H1 (cell line): ENCODE data around the gene IER5. TPM values are rescaled to one million over a fixed set of nuclear protein-coding genes. Genes with fewer than 3 reads are reported as not detected.

Experiments
- CTCF ChIA-PET: fragments of 300-600 bp; sonication (Branson Sonifier 250); formaldehyde crosslinking; loops from one replicate; lab custom pipeline; 2021; ENCODE audit not compliant: partially characterized antibody; lab: Charles Lee
- POLR2A ChIA-PET: fragments of 300-600 bp; sonication (Branson Sonifier 250); formaldehyde crosslinking; loops from one replicate; lab custom pipeline; 2021; ENCODE audit warnings: inconsistent platforms; ENCODE audit not compliant: partially characterized antibody; lab: Charles Lee
- DNase-seq, 2 experiments: peaks; one replicate each; pipeline versions ENCODE4 v3.0.0 to v3.0.0-alpha.2; 2010 to 2022; ENCODE audit warnings: low spot score in 2 of 2, low read depth in 1 of 2, mixed read lengths in 1 of 2
- FAIRE-seq: peaks from 2 replicates; lab custom pipeline; 2011; peaks lifted over from hg19 to GRCh38; lab: Jason Lieb, UNC
- H2AFZ ChIP-seq: 2 replicates; pipeline ENCODE4 v1.8.1; 2012; ENCODE audit warnings: low read length, inconsistent platforms
- H2AK5ac ChIP-seq: 2 replicates; pipeline ENCODE4 v1.6.1; 2013; ENCODE audit warnings: low read depth, low read length
- H2BK120ac ChIP-seq: replicated peaks from 2 replicates; pipeline ENCODE3; 2013; ENCODE audit warnings: low read depth, low read length, inconsistent platforms
- H2BK12ac ChIP-seq: 2 replicates; pipeline ENCODE4 v1.6.1; 2013; ENCODE audit warnings: low read depth, low read length
- H2BK15ac ChIP-seq: 2 replicates; pipeline ENCODE4 v1.6.1; 2013; ENCODE audit warnings: low read length
- H2BK20ac ChIP-seq: 2 replicates; pipeline ENCODE4 v1.6.1; 2013; ENCODE audit warnings: low read length
- H2BK5ac ChIP-seq: 2 replicates; pipeline ENCODE4 v1.6.1; 2013; ENCODE audit warnings: low read depth, low read length
- H3K14ac ChIP-seq: 2 replicates; pipeline ENCODE4 v1.6.1; 2013; ENCODE audit warnings: inconsistent platforms; ENCODE audit not compliant: insufficient read length
- H3K18ac ChIP-seq: 2 replicates; pipeline ENCODE4 v1.6.1; 2013; ENCODE audit warnings: low read length; ENCODE audit errors: extremely low read depth
- H3K23ac ChIP-seq: 2 replicates; pipeline ENCODE4 v1.6.1; 2013; ENCODE audit warnings: inconsistent platforms; ENCODE audit not compliant: insufficient read length
- H3K23me2 ChIP-seq: 2 replicates; pipeline ENCODE4 v1.6.1; 2013; ENCODE audit warnings: low read depth, low read length
- H3K27ac ChIP-seq: 2 replicates; pipeline ENCODE4 v1.6.1; 2011; ENCODE audit warnings: low read depth, low read length, inconsistent platforms
- H3K27me3 ChIP-seq, 4 experiments: replicated peaks in 1 of 4; 1 replicate in 1 of 4; 2 replicates in 3 of 4; pipeline versions ENCODE4 v1.6.1 to v1.8.1; 2011 to 2013; ENCODE audit warnings: low read length in 3 of 4, mild to moderate bottlenecking in 3 of 4, inconsistent platforms in 2 of 4, mixed read lengths in 2 of 4, moderate library complexity in 1 of 4; ENCODE audit not compliant: control insufficient read depth in 3 of 4, insufficient read depth in 3 of 4; ENCODE audit errors: extremely low read depth in 1 of 4
- H3K36me3 ChIP-seq, 4 experiments: 2 replicates each; pipeline versions ENCODE4 v1.6.1 to v1.8.1; 2011 to 2013; ENCODE audit warnings: mild to moderate bottlenecking in 4 of 4, low read length in 3 of 4, moderate library complexity in 2 of 4, control low read depth in 1 of 4, inconsistent platforms in 1 of 4; ENCODE audit not compliant: insufficient read depth in 4 of 4, control insufficient read depth in 2 of 4
- H3K4ac ChIP-seq: replicated peaks from 2 replicates; pipeline ENCODE3; 2013; ENCODE audit warnings: low read length, low read depth, mixed read lengths, inconsistent platforms; ENCODE audit not compliant: insufficient read length
- H3K4me1 ChIP-seq, 4 experiments: replicated peaks in 1 of 4; 1 replicate in 1 of 4; 2 replicates in 3 of 4; pipeline versions ENCODE4 v1.6.1 to v1.8.1; 2011 to 2013; ENCODE audit warnings: low read length in 3 of 4, inconsistent platforms in 2 of 4, mixed read lengths in 1 of 4; ENCODE audit not compliant: insufficient read depth in 4 of 4, control insufficient read depth in 3 of 4
- H3K4me2 ChIP-seq, 2 experiments: 2 replicates each; pipeline versions ENCODE4 v1.6.1 to v1.8.1; 2011 to 2013; ENCODE audit warnings: low read depth in 2 of 2, low read length in 2 of 2, control low read depth in 1 of 2, inconsistent platforms in 1 of 2, mild to moderate bottlenecking in 1 of 2; ENCODE audit not compliant: insufficient read depth in 1 of 2
- H3K4me3 ChIP-seq, 4 experiments: fragments of 200-600, 300-600 bp in 1 of 4; sonication (generic), shearing (Covaris generic), sonication (Bioruptor Twin) in 1 of 4; 2 replicates each; pipeline versions ENCODE4 v1.5.1 to v1.8.1; 2011 to 2016; ENCODE audit warnings: low read length in 4 of 4, low read depth in 3 of 4, control low read depth in 2 of 4, inconsistent platforms in 2 of 4, mild to moderate bottlenecking in 2 of 4, mixed read lengths in 1 of 4, moderate library complexity in 1 of 4; ENCODE audit not compliant: insufficient read depth in 2 of 4; ENCODE audit errors: extremely low read depth in 1 of 4
- H3K56ac ChIP-seq: replicated peaks from 2 replicates; pipeline ENCODE3; 2013; ENCODE audit warnings: low read depth, mild to moderate bottlenecking, mixed read lengths, low read length, inconsistent platforms; ENCODE audit not compliant: insufficient read length
- H3K79me1 ChIP-seq: 2 replicates; pipeline ENCODE4 v1.6.1; 2013; ENCODE audit warnings: low read depth, low read length, control low read depth
- H3K79me2 ChIP-seq, 2 experiments: 2 replicates each; pipeline versions ENCODE4 v1.6.1 to v1.8.1; 2012 to 2013; ENCODE audit warnings: low read length in 2 of 2, mild to moderate bottlenecking in 2 of 2, inconsistent platforms in 1 of 2; ENCODE audit not compliant: insufficient read depth in 2 of 2, control insufficient read depth in 1 of 2
- H3K9ac ChIP-seq, 4 experiments: replicated peaks in 1 of 4; 1 replicate in 1 of 4; 2 replicates in 3 of 4; pipeline versions ENCODE4 v1.6.1 to v1.8.1; 2011 to 2013; ENCODE audit warnings: low read depth in 3 of 4, low read length in 3 of 4, control low read depth in 2 of 4, mild to moderate bottlenecking in 2 of 4, moderate library complexity in 2 of 4, inconsistent platforms in 1 of 4; ENCODE audit errors: extremely low read depth in 1 of 4
- H3K9me3 ChIP-seq, 2 experiments: 2 replicates each; pipeline versions ENCODE4 v1.6.1 to v1.8.1; 2012 to 2013; ENCODE audit warnings: mild to moderate bottlenecking in 2 of 2, moderate library complexity in 2 of 2, control low read depth in 1 of 2, inconsistent platforms in 1 of 2, low read depth in 1 of 2, low read length in 1 of 2, mixed read lengths in 1 of 2; ENCODE audit not compliant: insufficient read depth in 2 of 2
- H4K20me1 ChIP-seq, 2 experiments: replicated peaks in 1 of 2; 2 replicates each; pipeline versions ENCODE3 to v1.8.1; 2011 to 2013; ENCODE audit warnings: inconsistent platforms in 2 of 2, low read length in 2 of 2, mild to moderate bottlenecking in 1 of 2; ENCODE audit not compliant: insufficient read depth in 2 of 2, control insufficient read depth in 1 of 2
- H4K5ac ChIP-seq: 2 replicates; pipeline ENCODE4 v1.6.1; 2013; ENCODE audit warnings: low read length, low read depth, mixed read lengths, inconsistent platforms; ENCODE audit not compliant: insufficient read length
- H4K8ac ChIP-seq: 2 replicates; pipeline ENCODE4 v1.8.0; 2013; ENCODE audit warnings: mild to moderate bottlenecking, moderate library complexity, low read length, inconsistent platforms; ENCODE audit not compliant: insufficient read depth; ENCODE audit errors: extremely low read depth
- H4K91ac ChIP-seq: replicated peaks from 2 replicates; pipeline ENCODE3; 2013; ENCODE audit warnings: low read length, mixed read lengths, inconsistent platforms; ENCODE audit not compliant: insufficient read length
- CEBPB ChIP-seq: IDR thresholded peaks from 2 replicates; pipeline ENCODE4 v1.6.1; 2012; ENCODE audit warnings: low read depth, low read length
- E2F6 ChIP-seq: IDR thresholded peaks from 2 replicates; pipeline ENCODE4 v1.6.1; 2012; ENCODE audit warnings: inconsistent platforms
- SP1 ChIP-seq: IDR thresholded peaks from 2 replicates; pipeline ENCODE4 v1.6.1; 2011; ENCODE audit warnings: low read depth, low read length
- YY1 ChIP-seq: IDR thresholded peaks from 2 replicates; pipeline ENCODE4 v1.6.1; 2011; ENCODE audit warnings: low read depth, mild to moderate bottlenecking, low read length
- ZNF274 ChIP-seq: IDR thresholded peaks from 2 replicates; pipeline ENCODE4 v1.7.0; 2012; ENCODE audit warnings: low read length, borderline replicate concordance; ENCODE audit errors: extremely low read depth
- WGBS, 2 experiments: shearing (Covaris generic) in 1 of 2; methylation state at CpG; one replicate each; pipeline versions ENCODE4 v1.1.6 to v1.1.7; 2013 to 2015; ENCODE audit warnings: low lambda C conversion rate in 2 of 2, mixed read lengths in 2 of 2, inconsistent platforms in 1 of 2, low coverage in 1 of 2, missing lambda C conversion rate in 1 of 2; ENCODE audit not compliant: insufficient replicate concordance in 2 of 2, insufficient coverage in 1 of 2, insufficient read length in 1 of 2; ENCODE audit errors: extremely low coverage in 1 of 2, missing lambda C conversion rate in 1 of 2; 5-methylcytosine and 5-hydroxymethylcytosine counted together
- polyA plus RNA-seq, 7 experiments: library from polyadenylated mRNA; depleted of rRNA in 3 of 7; stranded (reverse) in 5 of 7; unstranded in 2 of 7; fragments of >200 nt in 5 of 7; fragments of 200-250 nt in 2 of 7; gene quantifications; 1 replicate in 5 of 7; 2 replicates in 1 of 7; 4 replicates in 1 of 7; pipeline versions ENCODE4 v1.2.1 to v1.2.3, GENCODE V29; 2011 to 2013; ENCODE audit warnings: missing spikeins in 2 of 7, mixed read lengths in 2 of 7
- total RNA-seq: library from RNA; stranded (reverse); fragmentation: NEBNext Ultra II Directional; extraction: Animal tissue kit (Norgen Biotek cat#: 25700); gene quantifications from 2 replicates; pipeline ENCODE4 v1.2.1, GENCODE V29; 2021
- TF ChIP-seq, protein P1 (sequence below): IDR thresholded peaks from 2 replicates; pipeline ENCODE4 v1.6.1; 2012; ENCODE audit warnings: low read length, inconsistent platforms

Gene IER5
- total and polyA plus RNA-seq, 2 of the 8 experiments (the other 6 are each of a cell fraction or from before 2014, with no cell fraction given), result 3.5 to 7.7 TPM

DNA sequence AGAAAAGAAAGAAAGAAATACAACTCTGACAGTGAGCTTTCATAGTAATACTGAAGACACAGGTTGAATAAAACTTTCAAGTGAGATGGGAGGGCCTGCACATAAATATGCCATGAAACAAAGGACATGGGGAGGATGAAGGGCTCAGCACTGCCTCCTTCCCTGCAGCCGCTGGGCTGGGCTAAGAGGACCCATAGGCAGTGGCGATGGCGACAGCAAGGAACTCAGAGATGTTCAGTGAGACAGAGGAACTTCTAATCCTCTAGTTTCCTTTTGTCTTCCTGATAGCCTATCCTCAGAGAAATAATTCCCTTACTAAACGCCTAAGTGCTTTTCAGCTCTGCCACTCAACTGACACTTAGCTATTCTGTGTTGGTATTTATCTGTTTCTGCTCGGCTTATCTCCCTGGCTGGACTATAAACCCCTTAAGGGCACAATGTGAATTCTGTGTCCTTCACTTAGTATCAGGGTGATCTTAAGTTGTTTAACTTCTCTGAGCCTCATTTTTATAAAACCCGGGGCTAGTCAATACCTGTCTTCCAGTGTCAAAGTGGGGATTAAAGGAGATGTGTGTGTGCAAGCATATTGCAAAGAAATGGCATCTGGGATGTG is 24.4 kb upstream of the IER5 start:
- DNase-seq, result no peak
- Histone ChIP-seq H3K27ac (no peak overlapping the region; the same call in 1 of the 2 replicates), H3K27me3 (no peaks in the 10 kb centered on the region), H3K23ac (no peak overlapping the region), H2BK120ac (no peak overlapping the region), H4K8ac (no peak overlapping the region), H3K56ac (no peak overlapping the region), H4K5ac (no peak overlapping the region), H3K36me3 (no peaks in the 10 kb centered on the region), H3K4me2 (no peak overlapping the region), H3K79me1 (no peaks in the 10 kb centered on the region), H3K14ac (no peak overlapping the region), H2BK15ac (no peak overlapping the region), H2BK5ac (no peak overlapping the region), H4K20me1 (no peaks in the 10 kb centered on the region), H2AK5ac (no peak overlapping the region), H2AFZ (no peak overlapping the region), H2BK20ac (0 out of 2 replicates have a peak overlapping the region, but pooled peaks have one; percentile 36), H3K9ac (no peak overlapping the region), H2BK12ac (no peak overlapping the region), H3K4me3 (no peak overlapping the region), H3K79me2 (no peaks in the 10 kb centered on the region), H3K18ac (no peak overlapping the region), H4K91ac (no peak overlapping the region), H3K4me1 (peaks cover 0 to 7% (median 1%) of the 10 kb centered on the region in 4 experiments; a peak in 5 of 7 replicates), H3K23me2 (no peaks in the 10 kb centered on the region), H3K9me3 (no peaks in the 10 kb centered on the region), H3K4ac (no peak overlapping the region)
- no peak for FAIRE-seq
- 78% methylated on average over 6 of the region's 6 CpGs; no CpG with 5 or more reads in 1 of the 2 experiments for WGBS, 2 experiments
- POLR2A ChIA-PET, result interaction anchor here (0.9 to 3.2 kb wide), 2 partner anchors 14 to 25 kb away, joined by 3 to 10 read pairs; partner anchors contain the start of gene IER5
- TF ChIP-seq YY1 (no peak), SP1 (no peak), ZNF274 (no peak), E2F6 (no peak), CEBPB (no peak)
- TF ChIP-seq, protein P1, sequence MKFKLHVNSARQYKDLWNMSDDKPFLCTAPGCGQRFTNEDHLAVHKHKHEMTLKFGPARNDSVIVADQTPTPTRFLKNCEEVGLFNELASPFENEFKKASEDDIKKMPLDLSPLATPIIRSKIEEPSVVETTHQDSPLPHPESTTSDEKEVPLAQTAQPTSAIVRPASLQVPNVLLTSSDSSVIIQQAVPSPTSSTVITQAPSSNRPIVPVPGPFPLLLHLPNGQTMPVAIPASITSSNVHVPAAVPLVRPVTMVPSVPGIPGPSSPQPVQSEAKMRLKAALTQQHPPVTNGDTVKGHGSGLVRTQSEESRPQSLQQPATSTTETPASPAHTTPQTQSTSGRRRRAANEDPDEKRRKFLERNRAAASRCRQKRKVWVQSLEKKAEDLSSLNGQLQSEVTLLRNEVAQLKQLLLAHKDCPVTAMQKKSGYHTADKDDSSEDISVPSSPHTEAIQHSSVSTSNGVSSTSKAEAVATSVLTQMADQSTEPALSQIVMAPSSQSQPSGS, result no peak
- CTCF ChIA-PET, result interaction anchor here (1.5 kb wide), 2 partner anchors 28 to 72 kb away, joined by 3 read pairs; no protein-coding TSS in a partner anchor
